ENCODE data around the gene R3HDM2.

The R3HDM2 gene

GRCh38 chr12:57222286-57223190 is 208.3 kb downstream of the R3HDM2 start:
- in situ Hi-C loops (cut with MboI; ENCODE audit: low sequenced_read_pairs): no loop called here

DNA sequence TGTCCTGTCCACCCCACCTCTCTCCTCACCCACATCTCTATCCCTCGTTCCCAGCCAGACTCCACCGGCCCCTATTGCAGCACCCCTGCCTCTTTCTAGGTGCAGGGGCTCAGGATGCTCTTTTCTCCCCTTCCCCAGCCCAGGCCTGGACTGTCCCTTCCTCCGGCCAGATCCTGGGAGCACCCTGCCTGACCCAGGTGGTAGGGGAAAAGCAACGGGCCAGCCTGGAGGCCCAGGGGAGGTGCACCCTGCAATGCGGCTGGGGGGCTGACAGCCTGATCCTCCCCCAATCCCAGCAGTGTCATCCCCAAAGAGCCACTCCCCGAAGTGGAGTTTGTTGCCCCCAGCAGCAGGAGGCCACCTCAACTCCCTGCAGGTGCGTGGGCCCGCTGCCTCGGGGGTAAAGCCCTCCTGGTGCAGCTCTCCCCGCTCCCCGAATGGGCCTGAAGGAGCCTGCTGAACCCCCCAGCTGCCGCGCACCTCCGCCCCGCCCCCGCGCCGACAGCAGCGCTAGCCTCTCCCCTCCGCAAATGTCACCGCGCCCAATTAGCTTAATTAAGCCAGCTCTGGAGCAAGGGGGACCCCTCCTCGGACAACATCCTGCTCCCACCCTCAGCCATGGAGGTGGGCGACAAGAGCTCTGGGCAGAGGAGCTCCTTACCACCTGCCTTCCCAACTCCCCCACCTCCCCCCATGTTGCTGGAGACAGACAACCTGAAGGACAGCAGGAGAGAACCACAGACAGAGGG is 209.5 kb downstream of the R3HDM2 start:
- in situ Hi-C loops (cut with MboI; ENCODE audit: low sequenced_read_pairs): no loop called here

- in situ Hi-C loops (cut with MboI; ENCODE audit: low sequenced_read_pairs): no loop called here
Observed at GRCh38 chr12:57220770-57221168, 210.1 kb downstream of the R3HDM2 start.

GRCh38 chr12:57219993-57220754 is 210.7 kb downstream of the R3HDM2 start:
- in situ Hi-C loops (cut with MboI; ENCODE audit: low sequenced_read_pairs): no loop called here

DNA sequence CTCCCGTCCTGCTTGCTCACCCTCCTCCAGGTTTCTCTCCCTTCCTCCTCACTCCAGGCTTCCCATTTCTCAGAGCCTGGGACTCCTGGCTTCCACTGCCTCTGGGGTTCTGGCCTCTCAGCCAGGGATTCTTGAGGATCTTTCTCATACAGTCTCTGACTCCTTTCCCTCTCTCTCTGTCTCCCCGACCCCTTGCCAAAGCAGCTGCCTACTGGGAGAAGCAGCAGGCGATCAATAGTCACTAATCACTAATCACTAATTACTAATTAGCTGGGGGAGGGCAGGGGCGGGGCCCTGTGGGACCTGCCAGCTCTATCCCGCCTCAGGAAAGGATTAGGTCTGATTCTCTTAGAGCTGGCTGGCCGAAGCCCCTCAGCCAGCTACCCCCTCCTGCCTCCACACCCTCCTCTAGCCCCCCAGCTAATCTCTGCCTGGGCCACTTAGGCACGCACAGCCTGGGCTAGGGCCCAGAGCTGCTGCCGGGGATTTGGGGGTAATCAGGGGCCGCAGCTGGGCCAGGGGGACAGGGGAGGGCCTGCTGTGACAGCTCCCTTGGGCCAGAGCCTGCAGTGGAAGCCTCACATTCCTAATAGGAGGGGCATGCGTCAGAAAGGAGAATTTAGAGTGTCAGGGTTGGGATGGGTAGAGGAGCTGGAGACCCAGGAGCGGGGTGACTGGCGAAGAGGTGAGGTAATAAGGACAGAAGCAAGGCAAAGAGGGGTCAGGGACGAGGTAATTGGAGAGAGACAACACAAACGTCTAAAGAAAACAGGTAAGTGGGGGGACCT is 211.4 kb downstream of the R3HDM2 start:
- in situ Hi-C loops (cut with MboI; ENCODE audit: low sequenced_read_pairs): no loop called here

- in situ Hi-C loops (cut with MboI; ENCODE audit: low sequenced_read_pairs): no loop called here
Observed at GRCh38 chr12:57218030-57218853, 212.6 kb downstream of the R3HDM2 start.

DNA sequence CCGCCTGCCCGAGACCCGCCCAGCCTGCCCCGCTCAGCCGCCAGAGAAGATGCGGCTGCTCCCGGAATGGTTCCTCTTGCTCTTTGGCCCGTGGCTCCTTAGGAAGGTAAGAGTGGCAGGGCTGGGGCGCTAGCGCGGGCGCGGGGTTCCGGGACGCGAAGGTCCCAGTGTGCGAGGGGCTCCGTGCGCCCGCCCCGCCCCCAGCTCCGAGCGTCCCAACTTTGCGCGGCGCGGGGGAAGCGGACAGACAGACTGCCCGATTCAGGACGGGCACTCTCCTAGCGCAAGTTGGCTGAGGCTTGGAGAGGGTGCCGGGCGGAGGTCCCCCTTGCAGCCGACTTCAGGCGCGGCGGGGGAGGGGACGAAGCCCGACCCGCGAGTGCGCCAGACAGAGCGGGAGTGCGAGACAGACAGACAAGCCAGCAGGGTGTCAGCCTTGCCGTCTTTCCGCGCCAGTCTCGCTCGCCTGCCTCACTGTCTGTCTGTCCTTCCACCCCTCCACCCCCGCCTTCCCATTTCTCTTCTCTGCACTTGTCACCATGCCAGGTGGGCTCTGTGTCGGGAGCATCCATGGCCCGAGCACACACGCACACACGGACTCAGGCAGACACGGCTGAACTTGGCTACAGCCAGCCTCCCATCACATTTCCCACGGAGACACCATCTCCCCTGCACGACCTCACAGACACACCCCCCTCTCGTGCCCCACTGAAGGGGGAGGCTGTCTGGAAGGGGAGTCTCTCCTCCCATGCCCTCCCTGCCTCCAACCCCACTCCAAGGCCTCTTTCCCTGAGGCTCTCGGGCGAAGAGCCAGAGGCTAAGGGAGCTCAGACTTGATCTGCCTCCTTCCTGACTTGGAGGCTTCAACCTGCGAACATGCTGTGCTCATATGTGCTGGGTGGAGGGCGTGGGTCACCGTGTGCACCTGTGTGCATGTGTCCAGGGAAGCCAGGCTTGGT is 213.6 kb downstream of the R3HDM2 start:
- in situ Hi-C loops (cut with MboI; ENCODE audit: low sequenced_read_pairs): no loop called here

DNA sequence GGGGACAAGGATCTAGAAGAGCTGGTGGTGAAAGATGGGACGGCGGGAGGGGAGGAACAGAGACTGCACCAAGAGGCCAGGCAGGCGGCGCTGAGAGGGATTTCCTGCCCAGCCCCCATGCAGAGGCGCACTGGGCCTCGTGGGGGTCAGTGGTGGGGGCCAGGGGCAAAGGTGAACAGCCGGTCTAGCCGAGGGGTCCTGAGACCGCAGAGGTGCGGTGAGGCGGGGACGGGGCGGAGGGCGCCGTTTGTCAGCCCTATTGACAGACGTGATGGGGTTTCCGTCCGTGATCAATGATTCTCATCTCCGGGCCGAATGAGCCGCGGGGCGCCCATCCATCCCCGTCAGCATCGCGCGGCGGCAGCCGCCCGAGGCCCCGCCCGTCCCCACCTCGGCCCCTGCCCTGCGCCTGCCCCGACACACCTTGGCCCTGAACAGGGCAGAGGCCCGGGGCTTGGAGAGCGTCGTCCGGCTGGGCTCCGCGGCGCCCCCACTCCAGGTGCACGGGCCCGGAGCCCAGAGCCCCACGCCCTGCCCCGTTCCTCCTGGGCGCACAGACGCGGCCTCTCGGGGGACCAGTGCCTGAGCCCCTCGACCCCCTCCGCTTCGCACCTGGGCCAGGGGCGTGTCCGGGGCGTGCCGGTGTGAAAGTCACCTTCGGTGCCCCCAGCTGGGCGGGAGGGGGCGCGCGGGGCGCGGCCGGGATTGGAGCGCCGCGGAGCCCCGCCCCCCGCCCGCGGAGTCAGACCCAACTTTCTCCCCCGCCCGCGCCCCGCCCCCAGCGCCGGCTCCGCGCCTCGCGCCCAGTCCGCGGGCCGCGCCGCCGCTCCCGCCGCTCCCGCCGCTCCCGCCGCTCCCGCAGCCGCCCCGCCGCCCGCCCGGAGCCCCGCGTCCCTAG is 214.6 kb downstream of the R3HDM2 start, which contains the start of gene NXPH4:
TSS of gene NXPH4 (plus strand) at position 781 of the 898 bp plus-strand sequence. CDS start 176 bp downstream, outside the sequence.
- in situ Hi-C loops (cut with MboI; ENCODE audit: low sequenced_read_pairs): no loop called here

GRCh38 chr12:57215668-57216013 is 215.2 kb downstream of the R3HDM2 start:
- in situ Hi-C loops (cut with MboI; ENCODE audit: low sequenced_read_pairs): no loop called here

DNA sequence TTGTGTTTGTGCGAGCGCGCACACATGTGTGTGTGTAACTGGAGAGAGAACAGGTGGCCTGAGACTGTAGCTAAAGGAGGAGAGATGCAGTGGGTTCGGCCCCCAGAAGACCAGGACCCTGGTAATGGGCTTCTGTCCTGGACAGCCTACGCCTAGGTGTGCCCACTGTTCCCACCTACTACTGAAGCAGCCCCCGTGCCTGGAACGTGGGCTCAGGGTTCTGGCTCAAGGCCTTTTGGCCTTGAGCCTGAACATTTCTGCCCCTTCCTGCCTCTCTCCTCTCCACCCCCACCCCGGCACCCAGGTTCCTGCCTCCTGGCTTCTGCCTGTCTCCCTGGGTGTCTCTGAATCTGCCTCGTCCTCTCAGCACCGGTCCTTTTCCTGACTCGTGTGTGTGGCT is 215.8 kb downstream of the R3HDM2 start:
- in situ Hi-C loops (cut with MboI; ENCODE audit: low sequenced_read_pairs): no loop called here

DNA sequence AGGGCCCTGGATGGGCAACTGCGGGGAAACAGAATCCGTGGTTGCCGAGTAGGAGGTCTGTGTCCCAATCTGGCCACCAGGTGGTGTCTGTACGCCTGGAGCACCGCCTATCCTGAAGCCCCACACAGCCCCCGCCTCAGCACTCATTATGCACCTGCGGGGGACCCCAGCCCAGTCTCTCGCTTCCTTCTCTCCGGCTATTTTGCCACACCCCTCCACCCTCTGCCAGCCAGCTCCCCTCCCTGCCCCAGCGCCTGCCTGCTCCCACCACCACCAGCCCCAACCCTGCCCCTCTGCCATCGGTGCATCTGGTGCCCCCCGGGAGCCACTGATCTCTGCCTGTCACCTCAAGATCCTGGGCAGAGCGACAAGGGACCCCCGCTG is 216.5 kb downstream of the R3HDM2 start:
- in situ Hi-C loops (cut with MboI; ENCODE audit: low sequenced_read_pairs): no loop called here

DNA sequence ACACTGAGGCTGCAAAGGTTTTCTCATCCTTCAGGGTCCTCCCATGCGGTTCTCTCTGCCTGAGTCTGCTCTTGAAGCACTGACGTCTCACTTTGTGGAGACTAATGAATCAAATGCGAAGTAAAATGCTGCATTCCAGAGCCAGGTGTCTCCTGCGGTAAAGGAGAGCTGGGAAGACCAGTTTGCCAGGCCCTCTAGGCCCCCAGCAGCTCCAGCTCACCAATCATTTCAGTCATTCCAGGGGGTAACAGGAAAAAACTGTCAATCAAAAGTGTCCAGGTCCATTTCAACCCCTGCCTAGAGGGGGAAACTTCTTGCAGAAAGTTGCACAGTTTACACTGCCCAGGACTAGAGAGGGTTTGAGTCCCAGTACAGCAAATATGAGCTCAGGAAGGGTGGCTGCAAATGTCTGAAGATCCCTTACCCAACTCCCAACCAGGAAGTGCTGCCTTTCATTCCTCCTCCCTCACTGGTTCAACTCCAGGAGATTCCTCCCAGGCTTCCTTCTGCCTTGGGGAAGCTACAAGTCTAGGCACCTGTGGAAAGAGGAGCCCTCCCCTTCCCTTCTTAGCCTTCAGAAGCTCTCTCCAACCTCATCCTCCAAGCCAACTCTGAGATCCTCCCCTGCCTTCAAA is 217.0 kb downstream of the R3HDM2 start:
- in situ Hi-C loops (cut with MboI; ENCODE audit: low sequenced_read_pairs): no loop called here

- in situ Hi-C loops (cut with MboI; ENCODE audit: low sequenced_read_pairs): no loop called here
Observed at GRCh38 chr12:57213058-57213715, 217.7 kb downstream of the R3HDM2 start.

DNA sequence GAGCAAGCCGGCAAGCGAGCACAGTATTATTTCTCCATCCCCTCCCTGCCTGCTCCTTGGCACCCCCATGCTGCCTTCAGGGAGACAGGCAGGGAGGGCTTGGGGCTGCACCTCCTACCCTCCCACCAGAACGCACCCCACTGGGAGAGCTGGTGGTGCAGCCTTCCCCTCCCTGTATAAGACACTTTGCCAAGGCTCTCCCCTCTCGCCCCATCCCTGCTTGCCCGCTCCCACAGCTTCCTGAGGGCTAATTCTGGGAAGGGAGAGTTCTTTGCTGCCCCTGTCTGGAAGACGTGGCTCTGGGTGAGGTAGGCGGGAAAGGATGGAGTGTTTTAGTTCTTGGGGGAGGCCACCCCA is 218.2 kb downstream of the R3HDM2 start:
- in situ Hi-C loops (cut with MboI; ENCODE audit: low sequenced_read_pairs): no loop called here

- in situ Hi-C loops (cut with MboI; ENCODE audit: low sequenced_read_pairs): no loop called here
Observed at GRCh38 chr12:57211791-57212700, 218.8 kb downstream of the R3HDM2 start.

Data from HL-60/S4 treated with phorbol 12-myristate 13-acetate at 8.2 ng/mL for 4 days and 3 days (cell line).